Small intestine (tissue), 7 donors: ENCODE data around the gene GBA3. TPM values are rescaled to one million over a fixed set of nuclear protein-coding genes. Genes with fewer than 3 reads are reported as not detected.

Experiments used
- DNase-seq, 2 donors: peaks; one replicate each; pipeline versions ENCODE4 v3.0.0 to v3.0.0-alpha.2; 2013
- FAIRE-seq: peaks from 2 replicates; lab custom pipeline; 2012; peaks lifted over from hg19 to GRCh38; lab: Jason Lieb, UNC
- H3K27ac ChIP-seq, 3 donors: one replicate each; pipeline ENCODE4 v1.5.1; 2013; ENCODE audit warnings: low read length in 2 of 3, mild to moderate bottlenecking in 2 of 3, control low read depth in 1 of 3, inconsistent platforms in 1 of 3, low read depth in 1 of 3, moderate library complexity in 1 of 3
- H3K27me3 ChIP-seq, 3 donors: one replicate each; pipeline ENCODE4 v1.6.1; 2013; ENCODE audit warnings: low read length in 3 of 3, inconsistent platforms in 1 of 3; ENCODE audit not compliant: control insufficient read depth in 3 of 3, insufficient read depth in 3 of 3
- H3K36me3 ChIP-seq, 3 donors: one replicate each; pipeline ENCODE4 v1.6.1; 2013; ENCODE audit warnings: low read length in 3 of 3, inconsistent platforms in 1 of 3, low read depth in 1 of 3, mild to moderate bottlenecking in 1 of 3, moderate library complexity in 1 of 3; ENCODE audit not compliant: control insufficient read depth in 3 of 3, insufficient read depth in 2 of 3
- H3K4me1 ChIP-seq, 3 donors: one replicate each; pipeline ENCODE4 v1.6.1; 2013; ENCODE audit warnings: low read length in 2 of 3, inconsistent platforms in 1 of 3, low read depth in 1 of 3, mild to moderate bottlenecking in 1 of 3, moderate library complexity in 1 of 3; ENCODE audit not compliant: control insufficient read depth in 3 of 3, insufficient read depth in 2 of 3
- H3K4me3 ChIP-seq, 3 donors: one replicate each; pipeline ENCODE4 v1.5.1; 2013; ENCODE audit warnings: low read length in 3 of 3, control low read depth in 1 of 3, inconsistent platforms in 1 of 3, low read depth in 1 of 3, mild to moderate bottlenecking in 1 of 3, moderate library complexity in 1 of 3
- H3K9me3 ChIP-seq, 2 donors: one replicate each; pipeline ENCODE4 v1.6.1; 2013; ENCODE audit warnings: low read depth in 1 of 2, low read length in 1 of 2; ENCODE audit not compliant: control insufficient read depth in 2 of 2, insufficient read depth in 1 of 2
- WGBS, 3 donors: extraction: QIAGEN DNeasy Blood & Tissue Kit; methylation state at CpG; one replicate each; pipeline ENCODE4 v1.1.7; 2013; 5-methylcytosine and 5-hydroxymethylcytosine counted together
- polyA plus RNA-seq, 4 donors: library from polyadenylated mRNA; stranded (reverse) in 3 of 4; unstranded in 1 of 4; fragments of 200-250 nt in 3 of 4; fragments of 120-200 nt in 1 of 4; gene quantifications; one replicate each; pipeline versions ENCODE4 v1.2.1 to v1.2.3, GENCODE V29; 2013
- donor health status: healthy with polysubstance abuse.
- donor health status: control.
- donor health status: control.
- donor health status: Bipolar disorder and iron deficiency.
- donor health status: healthy.

GBA3 gene
- polyA plus RNA-seq, 4 donors = 91.9 to 589 (median 179) TPM

- DNase-seq (no peak), FAIRE-seq (no peak)
- Histone ChIP-seq H3K4me3 (no peak overlapping the region), H3K27ac (no peak overlapping the region), H3K36me3 (no peaks in the 10 kb centered on the region), H3K27me3 (no peaks in the 10 kb centered on the region), H3K4me1 (no peaks in the 10 kb centered on the region), H3K9me3 (no peaks in the 10 kb centered on the region)
- 71 to 88% (median 86%) methylated on average over 6 of the region's 6 CpGs for WGBS, 3 donors
Observed at GRCh38 chr4:22703912-22704311, 11.2 kb downstream of the GBA3 start.

GRCh38 chr4:22707390-22707789 lies 14.7 kb downstream of the GBA3 start:
- no peak overlapping the region for H3K4me3 ChIP-seq
- no peak overlapping the region for H3K27ac ChIP-seq
- WGBS, 3 donors = 67 to 83% (median 72%) methylated on average over 1 of the region's 1 CpG
- DNase-seq = no peak
- H3K36me3 ChIP-seq = peaks cover 0 to 3% (median 0%) of the 10 kb centered on the region in 3 donors
- no peaks in the 10 kb centered on the region for H3K9me3 ChIP-seq
- H3K27me3 ChIP-seq = no peaks in the 10 kb centered on the region
- no peak for FAIRE-seq
- no peaks in the 10 kb centered on the region for H3K4me1 ChIP-seq

GRCh38 chr4:22708961-22709360 lies 16.2 kb downstream of the GBA3 start:
- Histone ChIP-seq H3K4me3 (no peak overlapping the region), H3K36me3 (peaks cover 0 to 3% (median 0%) of the 10 kb centered on the region in 3 donors), H3K9me3 (no peaks in the 10 kb centered on the region), H3K27me3 (no peaks in the 10 kb centered on the region), H3K4me1 (no peaks in the 10 kb centered on the region), H3K27ac (no peak overlapping the region)
- DNase-seq (no peak), FAIRE-seq (no peak)
- 26 to 57% (median 30%) methylated on average over 3 of the region's 3 CpGs for WGBS, 3 donors

- WGBS, 3 donors = 73 to 92% (median 85%) methylated on average over 4 of the region's 4 CpGs
- no peaks in the 10 kb centered on the region for H3K27me3 ChIP-seq
Observed at GRCh38 chr4:22712105-22712504, 19.4 kb downstream of the GBA3 start.

GRCh38 chr4:22712529-22712928 lies 19.8 kb downstream of the GBA3 start:
- H3K4me1 ChIP-seq = no peaks in the 10 kb centered on the region
- H3K4me3 ChIP-seq = no peak overlapping the region
- H3K27ac ChIP-seq = no peak overlapping the region
- no peak for FAIRE-seq
- DNase-seq = no peak
- 86 to 95% (median 90%) methylated on average over 7 of the region's 7 CpGs for WGBS, 3 donors
- no peaks in the 10 kb centered on the region for H3K9me3 ChIP-seq
- H3K27me3 ChIP-seq = no peaks in the 10 kb centered on the region
- peaks cover 0 to 8% (median 0%) of the 10 kb centered on the region in 3 donors for H3K36me3 ChIP-seq

More at GRCh38 chr4:22712105-22712504, 19.4 kb downstream of the GBA3 start:
- peaks cover 0 to 8% (median 0%) of the 10 kb centered on the region in 3 donors for H3K36me3 ChIP-seq
- H3K4me3 ChIP-seq = no peak overlapping the region
- H3K4me1 ChIP-seq = no peaks in the 10 kb centered on the region
- DNase-seq (no peak), FAIRE-seq (no peak)
- no peak overlapping the region for H3K27ac ChIP-seq
- no peaks in the 10 kb centered on the region for H3K9me3 ChIP-seq

GRCh38 chr4:22713841-22714240 lies 21.1 kb downstream of the GBA3 start:
- Histone ChIP-seq H3K4me1 (no peaks in the 10 kb centered on the region), H3K27ac (no peak overlapping the region), H3K36me3 (peaks cover 0 to 8% (median 0%) of the 10 kb centered on the region in 3 donors), H3K4me3 (no peak overlapping the region), H3K9me3 (no peaks in the 10 kb centered on the region), H3K27me3 (no peaks in the 10 kb centered on the region)
- FAIRE-seq = no peak
- DNase-seq = no peak
- WGBS, 3 donors = 61 to 72% (median 63%) methylated on average over 1 of the region's 1 CpG

- H3K27ac ChIP-seq = no peak overlapping the region
- FAIRE-seq = no peak
- H3K4me3 ChIP-seq = no peak overlapping the region
- H3K36me3 ChIP-seq = peaks cover 0 to 6% (median 0%) of the 10 kb centered on the region in 3 donors
- no peaks in the 10 kb centered on the region for H3K4me1 ChIP-seq
- 49 to 67% (median 62%) methylated on average over 3 of the region's 3 CpGs for WGBS, 3 donors
- no peaks in the 10 kb centered on the region for H3K9me3 ChIP-seq
- no peak for DNase-seq
- no peaks in the 10 kb centered on the region for H3K27me3 ChIP-seq
Observed at GRCh38 chr4:22719218-22719617, 26.5 kb downstream of the GBA3 start.

GRCh38 chr4:22720091-22720490 lies 27.4 kb downstream of the GBA3 start:
- no peak for FAIRE-seq

GRCh38 chr4:22721204-22721603 lies 28.5 kb downstream of the GBA3 start:
- H3K9me3 ChIP-seq = no peaks in the 10 kb centered on the region
- no peaks in the 10 kb centered on the region for H3K27me3 ChIP-seq
- H3K27ac ChIP-seq = no peak overlapping the region
- no peak overlapping the region for H3K4me3 ChIP-seq
- DNase-seq (no peak), FAIRE-seq (no peak)
- peaks cover 0 to 2% (median 0%) of the 10 kb centered on the region in 3 donors for H3K36me3 ChIP-seq
- WGBS, 3 donors = 59 to 78% (median 65%) methylated on average over 1 of the region's 1 CpG
- H3K4me1 ChIP-seq = no peaks in the 10 kb centered on the region

More at GRCh38 chr4:22720091-22720490, 27.4 kb downstream of the GBA3 start:
- Histone ChIP-seq H3K27ac (no peak overlapping the region), H3K27me3 (no peaks in the 10 kb centered on the region), H3K36me3 (peaks cover 0 to 5% (median 0%) of the 10 kb centered on the region in 3 donors), H3K4me3 (no peak overlapping the region), H3K9me3 (no peaks in the 10 kb centered on the region), H3K4me1 (no peaks in the 10 kb centered on the region)
- WGBS, 3 donors = 72 to 89% (median 78%) methylated on average over 2 of the region's 2 CpGs
- no peak for DNase-seq
